Measurements from ENCODE around the gene CCDC15.

DNA sequence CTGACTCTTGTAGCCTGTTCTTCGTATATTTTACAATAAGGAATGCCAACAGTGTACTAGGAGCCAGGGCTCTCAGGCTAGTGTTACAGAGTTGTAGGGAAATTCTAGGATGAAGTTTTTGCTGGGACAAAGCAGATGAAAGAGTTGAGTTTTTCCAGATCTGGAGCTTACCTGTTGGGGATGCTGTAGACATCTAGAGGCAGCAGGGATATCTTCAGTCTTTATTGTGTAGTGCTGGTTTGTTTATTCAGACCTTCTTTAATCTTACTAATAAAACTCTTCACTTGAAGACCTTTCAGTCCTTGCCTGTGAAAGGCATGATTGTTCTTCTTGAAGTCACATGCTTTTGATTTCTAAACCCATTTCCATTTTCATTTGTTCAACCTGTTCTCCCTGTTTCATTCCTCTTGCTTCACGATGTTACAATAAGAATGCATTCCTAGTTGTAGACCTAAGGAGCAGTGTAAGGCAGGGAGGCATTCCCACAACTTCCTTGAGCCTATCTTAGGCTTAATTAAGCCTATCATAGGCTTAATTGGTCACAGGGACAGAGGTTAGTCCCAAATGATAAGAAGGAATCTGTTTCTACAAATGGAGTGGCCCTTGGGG lies 101.2 kb downstream of the CCDC15 start:
- TF ChIP-seq EZH2phosphoT487 (IDR thresholded peaks at IDR 0.05; ENCODE audit: borderline replicate concordance, low read length), result no peak
- TF ChIP-seq, protein P1, sequence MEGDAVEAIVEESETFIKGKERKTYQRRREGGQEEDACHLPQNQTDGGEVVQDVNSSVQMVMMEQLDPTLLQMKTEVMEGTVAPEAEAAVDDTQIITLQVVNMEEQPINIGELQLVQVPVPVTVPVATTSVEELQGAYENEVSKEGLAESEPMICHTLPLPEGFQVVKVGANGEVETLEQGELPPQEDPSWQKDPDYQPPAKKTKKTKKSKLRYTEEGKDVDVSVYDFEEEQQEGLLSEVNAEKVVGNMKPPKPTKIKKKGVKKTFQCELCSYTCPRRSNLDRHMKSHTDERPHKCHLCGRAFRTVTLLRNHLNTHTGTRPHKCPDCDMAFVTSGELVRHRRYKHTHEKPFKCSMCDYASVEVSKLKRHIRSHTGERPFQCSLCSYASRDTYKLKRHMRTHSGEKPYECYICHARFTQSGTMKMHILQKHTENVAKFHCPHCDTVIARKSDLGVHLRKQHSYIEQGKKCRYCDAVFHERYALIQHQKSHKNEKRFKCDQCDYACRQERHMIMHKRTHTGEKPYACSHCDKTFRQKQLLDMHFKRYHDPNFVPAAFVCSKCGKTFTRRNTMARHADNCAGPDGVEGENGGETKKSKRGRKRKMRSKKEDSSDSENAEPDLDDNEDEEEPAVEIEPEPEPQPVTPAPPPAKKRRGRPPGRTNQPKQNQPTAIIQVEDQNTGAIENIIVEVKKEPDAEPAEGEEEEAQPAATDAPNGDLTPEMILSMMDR (conservative IDR thresholded peaks at IDR 0.05; ENCODE audit: low read depth, low read length), result no peak

All from PC-3 (cell line).